OCI-LY7 (cell line): ENCODE results near the gene DNPH1.

Source experiments
- CTCF ChIP-seq: fragments of 200-600 bp; sonication (generic); conservative IDR thresholded peaks from 2 replicates; pipeline ENCODE4 v1.5.1; 2014; ENCODE audit warnings: mild to moderate bottlenecking, antibody characterized with exemption, low read length, moderate library complexity, mixed read lengths
- EZH2phosphoT487 ChIP-seq: fragments of 200-600 bp; sonication (generic); IDR thresholded peaks from 2 replicates; pipeline ENCODE4 v1.6.1; 2018; ENCODE audit warnings: low read depth, borderline replicate concordance, mild to moderate bottlenecking, mixed run types, antibody characterized with exemption, low read length, moderate library complexity, mixed read lengths

- no peak for TF ChIP-seq CTCF
- TF ChIP-seq EZH2phosphoT487, result no peak
Observed at GRCh38 chr6:43200541-43200940, 28.7 kb downstream of the DNPH1 start.
